K562 treated with DMSO at 1 percent for 48 hours (cell line): ENCODE measurements around the gene PARPBP. TPM values are rescaled to one million over a fixed set of nuclear protein-coding genes. Genes with fewer than 3 reads are reported as not detected.

Experiments
- total RNA-seq: library from RNA; unstranded; fragments of 300-600 nt; gene quantifications from 2 replicates; pipeline ENCODE4 v1.2.3, GENCODE V29; 2022; ENCODE audit warnings: low replicate concordance; ENCODE audit errors: extremely low read depth

PARPBP gene
- not detected in 2 replicates for total RNA-seq

GRCh38 chr12:102119674-102120563, at the start of gene PARPBP, which contains the start of gene NUP37:
Gene PARPBP (plus strand): TSS chr12:102120183. CDS start chr12:102123889, 3,706 bp downstream.
Gene NUP37 (minus strand): TSS chr12:102120114. CDS start chr12:102118518, 1,596 bp downstream.

GRCh38 chr12:102197789-102198188, 77.8 kb downstream of the PARPBP start, which contains the start of gene PMCH:
Gene PMCH (minus strand): TSS chr12:102197833. CDS start chr12:102197770, 63 bp downstream.

Other genes with a start within 250 kb of the PARPBP start
- gene DRAM1, start 242.6 kb upstream of the PARPBP start, total RNA-seq: not detected in 2 replicates
- not detected in 2 replicates for gene WASHC3, start 58.2 kb upstream of the PARPBP start, total RNA-seq
- not detected in 2 replicates for gene NUP37, start 69 bp upstream of the PARPBP start, total RNA-seq
- gene PMCH, start 77.7 kb downstream of the PARPBP start, total RNA-seq: not detected in 2 replicates